Caco-2 (cell line): ENCODE results near the gene TLX1. TPM values are rescaled to one million over a fixed set of nuclear protein-coding genes. Genes with fewer than 3 reads are reported as not detected.

Experiments used
- BruUV-seq: library from RNA; stranded (reverse); fragments of 400-500 nt; replicated peaks from 2 replicates; lab custom pipeline; 2021; lab: Mats Ljungman, UMichigan
- CTCF ChIA-PET: fragments of 300-600 bp; sonication (Branson Sonifier 250); formaldehyde crosslinking; loops from one replicate; lab custom pipeline; 2022; ENCODE audit warnings: antibody characterized with exemption; lab: Charles Lee
- POLR2A ChIA-PET: fragments of 300-600 bp; sonication (Branson Sonifier 250); formaldehyde crosslinking; loops from one replicate; lab custom pipeline; 2022; ENCODE audit warnings: antibody characterized with exemption; lab: Charles Lee
- DNase-seq, 2 experiments: peaks; one replicate each; pipeline versions ENCODE4 v3.0.0 to v3.0.0-alpha.2; 2020 to 2022
- H3K27me3 ChIP-seq: replicated peaks from 2 replicates; pipeline ENCODE4 v1.6.0; 2011; ENCODE audit warnings: low read length; ENCODE audit not compliant: control insufficient read depth, insufficient read depth
- H3K36me3 ChIP-seq: 2 replicates; pipeline ENCODE4 v1.5.1; 2011; ENCODE audit warnings: low read length; ENCODE audit not compliant: control insufficient read depth, insufficient read depth
- H3K4me1 ChIP-seq: fragments of 250-450 bp; sonication (Bioruptor Pico); 2 replicates; pipeline ENCODE4 v1.5.1; 2020; ENCODE audit warnings: mild to moderate bottlenecking
- H3K4me3 ChIP-seq: 2 replicates; pipeline ENCODE4 v1.5.1; 2011; ENCODE audit warnings: low read depth, mild to moderate bottlenecking, control low read depth, low read length
- H3K9me3 ChIP-seq: fragments of 250-450 bp; sonication (Bioruptor Pico); 2 replicates; pipeline ENCODE4 v1.5.1; 2020; ENCODE audit warnings: mild to moderate bottlenecking, moderate library complexity
- H3K27ac Mint-ChIP-seq: one replicate; pipeline ENCODE4 v1.8.0; 2022; ENCODE audit warnings: mixed read lengths; ENCODE audit not compliant: unreplicated experiment
- H3K27me3 Mint-ChIP-seq: one replicate; pipeline ENCODE4 v1.8.0; 2022; ENCODE audit warnings: mixed read lengths; ENCODE audit not compliant: insufficient read depth, unreplicated experiment
- H3K36me3 Mint-ChIP-seq: one replicate; pipeline ENCODE4 v1.8.0; 2022; ENCODE audit warnings: mild to moderate bottlenecking, mixed read lengths; ENCODE audit not compliant: insufficient read depth, unreplicated experiment
- H3K4me1 Mint-ChIP-seq: one replicate; pipeline ENCODE4 v1.8.0; 2022; ENCODE audit warnings: low read depth, mixed read lengths; ENCODE audit not compliant: unreplicated experiment
- H3K4me3 Mint-ChIP-seq: one replicate; pipeline ENCODE4 v1.8.0; 2022; ENCODE audit warnings: mild to moderate bottlenecking, moderate library complexity, mixed read lengths; ENCODE audit not compliant: unreplicated experiment
- H3K9me3 Mint-ChIP-seq: one replicate; pipeline ENCODE4 v1.8.0; 2022; ENCODE audit warnings: mixed read lengths; ENCODE audit not compliant: unreplicated experiment
- CTCF ChIP-seq, 2 experiments: fragments of 200-600 bp in 1 of 2; IDR thresholded peaks; 1 replicate in 1 of 2; 2 replicates in 1 of 2; pipeline versions ENCODE4 v1.5.1 to v1.8.0; 2011 to 2022; ENCODE audit warnings: antibody characterized with exemption in 1 of 2, control low read depth in 1 of 2, inconsistent platforms in 1 of 2, low read depth in 1 of 2, low read length in 1 of 2, mild to moderate bottlenecking in 1 of 2, moderate library complexity in 1 of 2; ENCODE audit not compliant: insufficient read depth in 1 of 2, severe bottlenecking in 1 of 2, unreplicated experiment in 1 of 2
- intact Hi-C: fragments of 100-400 bp; cut with micrococcal nuclease; formaldehyde crosslinking; loops from one replicate; pipeline ENCODE4 v1.10.0; 2022; ENCODE audit not compliant: unreplicated experiment
- total RNA-seq: library from RNA; stranded (reverse); gene quantifications from 2 replicates; pipeline ENCODE4 v1.2.3, GENCODE V29; 2022

The TLX1 gene
- total RNA-seq, 1 experiment from 2014 or later: 2.3 TPM

- H3K4me3 Mint-ChIP-seq: peak overlapping the region; percentile 56
- no peak overlapping the region for H3K27ac Mint-ChIP-seq
- TF ChIP-seq CTCF (IDR thresholded peaks at IDR 0.05; ENCODE audit: insufficient read depth in 1 of 2, low read depth in 1 of 2, low read length in 1 of 2, severe bottlenecking in 1 of 2, unreplicated experiment in 1 of 2): peak; percentile 27 to 67
- Histone ChIP-seq H3K27me3 (no peaks in the 10 kb centered on the region), H3K4me1 (peaks cover 19% of the 10 kb centered on the region), H3K4me3 (peak overlapping the region; percentile 40), H3K36me3 (no peaks in the 10 kb centered on the region), H3K9me3 (no peaks in the 10 kb centered on the region)
- H3K4me1 Mint-ChIP-seq: peaks cover 12% of the 10 kb centered on the region
- intact Hi-C loops: no loop called here
- peak in 1 of 2 experiments; percentile 47 for DNase-seq
- peaks cover 3% of the 10 kb centered on the region for H3K27me3 Mint-ChIP-seq
- CTCF ChIA-PET: interaction anchor here (1.4 to 12.6 kb wide), 2 partner anchors 15 to 42 kb away, joined by 3 to 541 read pairs; no protein-coding TSS in a partner anchor
- no peaks in the 10 kb centered on the region for H3K9me3 Mint-ChIP-seq
- H3K36me3 Mint-ChIP-seq: no peaks in the 10 kb centered on the region
- no TSS peak for BruUV-seq
- POLR2A ChIA-PET: no interaction called here
These were observed 8.4 kb downstream of the TLX1 start for GRCh38 chr10:101139421-101139911.

GRCh38 chr10:101140084-101140949 lies 9.2 kb downstream of the TLX1 start:
- Mint-ChIP-seq H3K27me3 (peaks cover 3% of the 10 kb centered on the region), H3K4me3 (peak overlapping the region; percentile 56), H3K36me3 (no peaks in the 10 kb centered on the region), H3K9me3 (no peaks in the 10 kb centered on the region), H3K27ac (no peak overlapping the region), H3K4me1 (peaks cover 9% of the 10 kb centered on the region)
- intact Hi-C loops: no loop called here
- no peak for TF ChIP-seq CTCF (IDR thresholded peaks at IDR 0.05; ENCODE audit: insufficient read depth in 1 of 2, low read depth in 1 of 2, low read length in 1 of 2, severe bottlenecking in 1 of 2, unreplicated experiment in 1 of 2)
- Histone ChIP-seq H3K4me1 (peaks cover 17% of the 10 kb centered on the region), H3K36me3 (no peaks in the 10 kb centered on the region), H3K27me3 (no peaks in the 10 kb centered on the region), H3K9me3 (no peaks in the 10 kb centered on the region), H3K4me3 (peak overlapping the region; percentile 40)
- ChIA-PET CTCF (interaction anchor here (0.6 to 12.6 kb wide), 5 partner anchors 8 to 99 kb away, joined by 3 to 541 read pairs (median 24); partner anchors contain the start of gene TLX1), POLR2A (interaction anchor here (2.6 kb wide), 1 partner anchor 45 kb away, joined by 16 read pairs; no protein-coding TSS in a partner anchor)
- no peak for DNase-seq
- BruUV-seq: no TSS peak

DNA sequence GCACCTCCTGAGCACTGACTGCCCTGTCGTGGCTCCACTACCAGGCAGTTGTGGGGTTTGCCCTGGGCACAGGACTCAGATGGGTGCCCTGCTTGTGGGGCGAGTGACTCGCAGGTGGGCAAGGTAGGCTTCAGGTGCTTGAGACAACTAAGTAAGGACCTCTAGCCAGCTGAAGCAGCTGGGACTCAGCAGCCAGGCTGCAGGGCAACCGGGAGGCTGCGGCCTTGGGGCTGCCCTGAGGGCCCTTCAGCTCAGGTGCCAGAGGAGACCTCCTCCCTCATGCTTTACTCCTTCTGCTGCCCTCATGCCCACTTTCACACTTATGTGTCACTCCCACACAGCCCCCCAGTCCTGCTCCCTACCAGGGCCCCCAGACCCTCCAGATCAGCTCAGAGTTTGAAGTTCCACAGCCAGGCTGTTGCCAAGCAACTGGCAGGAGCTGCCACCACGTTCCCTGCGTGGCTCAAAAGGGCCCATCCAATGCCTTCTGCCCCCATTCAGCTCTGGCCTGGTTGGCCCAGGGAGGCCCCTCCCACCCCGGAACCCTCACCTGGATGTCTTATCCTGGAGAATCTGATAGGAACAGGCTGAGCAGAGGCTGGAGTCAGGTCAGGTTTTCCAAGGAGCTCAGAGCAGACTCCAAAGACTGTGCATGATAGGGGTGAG lies 10.0 kb downstream of the TLX1 start:
- ChIA-PET CTCF (interaction anchor here (0.6 to 12.6 kb wide), 16 partner anchors 9 to 309 kb away, joined by 3 to 541 read pairs (median 10); partner anchors contain the start of gene TLX1), POLR2A (interaction anchor here (0.6 to 2.6 kb wide), 2 partner anchors 45 to 98 kb away, joined by 3 to 16 read pairs; no protein-coding TSS in a partner anchor)
- intact Hi-C loops: no loop called here
- Histone ChIP-seq H3K27me3 (no peaks in the 10 kb centered on the region), H3K4me1 (peaks cover 10% of the 10 kb centered on the region), H3K9me3 (no peaks in the 10 kb centered on the region), H3K4me3 (no peak overlapping the region), H3K36me3 (no peaks in the 10 kb centered on the region)
- Mint-ChIP-seq H3K27me3 (peaks cover 3% of the 10 kb centered on the region), H3K27ac (no peak overlapping the region), H3K36me3 (no peaks in the 10 kb centered on the region), H3K9me3 (no peaks in the 10 kb centered on the region), H3K4me3 (peak overlapping the region; percentile 9), H3K4me1 (peaks cover 2% of the 10 kb centered on the region)
- no TSS peak for BruUV-seq
- TF ChIP-seq CTCF (IDR thresholded peaks at IDR 0.05; ENCODE audit: insufficient read depth in 1 of 2, low read depth in 1 of 2, low read length in 1 of 2, severe bottlenecking in 1 of 2, unreplicated experiment in 1 of 2): no peak
- no peak for DNase-seq
